Measurements from ENCODE around the gene RMI2. TPM values are rescaled to one million over a fixed set of nuclear protein-coding genes. Genes with fewer than 3 reads are reported as not detected.

RMI2 gene
- total RNA-seq, 1 donor from 2014 or later: 41.3 TPM

DNA sequence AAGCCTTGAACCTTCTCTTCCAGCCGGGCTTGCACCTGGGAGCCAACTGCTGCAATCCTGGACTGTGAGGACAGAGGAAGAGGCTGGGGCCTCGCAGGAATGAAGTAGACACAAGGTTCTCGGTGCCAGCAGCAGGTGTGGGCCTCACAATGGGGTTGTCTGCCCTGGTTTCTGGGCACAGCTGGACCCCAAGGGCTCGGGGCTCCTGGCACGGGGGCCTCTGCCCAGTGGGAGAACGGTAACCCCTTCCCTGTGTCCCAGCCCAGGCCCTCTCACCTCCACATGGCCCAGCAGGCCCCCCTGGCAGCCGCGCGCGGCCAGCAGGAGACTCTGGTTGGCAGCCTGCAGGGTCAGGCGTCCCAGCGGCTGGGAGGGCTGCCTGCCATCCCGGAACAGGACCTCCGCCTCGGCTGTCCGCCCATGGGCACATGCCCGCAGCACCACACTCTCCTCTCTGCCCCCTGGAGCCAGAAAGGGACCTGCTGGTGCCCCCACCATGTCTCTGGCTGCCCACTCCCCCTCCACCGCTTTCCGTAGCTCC is 46.9 kb downstream of the RMI2 start:
- TF ChIP-seq CTCF (conservative IDR thresholded peaks at IDR 0.05): no peak
- no peak for DNase-seq (ENCODE audit: extremely low spot score, unreplicated experiment)
- Mint-ChIP-seq H3K4me3 (no peak overlapping the region), H3K27me3 (no peaks in the 10 kb centered on the region), H3K4me1 (ENCODE audit: unreplicated experiment) (peaks cover 30% of the 10 kb centered on the region), H3K36me3 (no peaks in the 10 kb centered on the region), H3K27ac (no peak overlapping the region), H3K9me3 (no peaks in the 10 kb centered on the region)

DNA sequence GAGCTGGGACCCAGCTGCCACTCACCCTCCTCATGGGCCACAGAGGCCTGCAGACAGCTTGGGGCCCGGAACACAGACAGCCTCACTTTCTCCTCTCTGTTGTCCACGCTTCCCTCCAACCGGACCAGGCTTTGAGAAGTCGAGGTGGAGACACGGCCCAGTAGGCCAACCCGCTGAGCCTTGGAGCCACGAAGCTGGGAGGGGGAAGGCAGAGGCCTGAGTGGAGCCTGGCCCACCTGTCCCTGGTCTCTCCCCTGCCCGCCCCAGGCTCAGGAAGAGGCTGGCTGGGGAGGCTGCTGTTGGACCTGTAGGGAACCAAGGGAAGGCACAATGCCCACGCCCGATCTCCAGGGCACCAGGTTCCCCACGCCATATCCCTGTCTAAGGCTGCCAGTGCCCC is 48.1 kb downstream of the RMI2 start:
- H3K4me1 Mint-ChIP-seq (ENCODE audit: unreplicated experiment): peaks cover 27% of the 10 kb centered on the region
- no peaks in the 10 kb centered on the region for H3K9me3 Mint-ChIP-seq
- H3K27me3 Mint-ChIP-seq: no peaks in the 10 kb centered on the region
- no peak for DNase-seq (ENCODE audit: extremely low spot score, unreplicated experiment)
- H3K36me3 Mint-ChIP-seq: no peaks in the 10 kb centered on the region
- TF ChIP-seq CTCF (conservative IDR thresholded peaks at IDR 0.05): no peak
- no peak overlapping the region for H3K27ac Mint-ChIP-seq
- H3K4me3 Mint-ChIP-seq: no peak overlapping the region

DNA sequence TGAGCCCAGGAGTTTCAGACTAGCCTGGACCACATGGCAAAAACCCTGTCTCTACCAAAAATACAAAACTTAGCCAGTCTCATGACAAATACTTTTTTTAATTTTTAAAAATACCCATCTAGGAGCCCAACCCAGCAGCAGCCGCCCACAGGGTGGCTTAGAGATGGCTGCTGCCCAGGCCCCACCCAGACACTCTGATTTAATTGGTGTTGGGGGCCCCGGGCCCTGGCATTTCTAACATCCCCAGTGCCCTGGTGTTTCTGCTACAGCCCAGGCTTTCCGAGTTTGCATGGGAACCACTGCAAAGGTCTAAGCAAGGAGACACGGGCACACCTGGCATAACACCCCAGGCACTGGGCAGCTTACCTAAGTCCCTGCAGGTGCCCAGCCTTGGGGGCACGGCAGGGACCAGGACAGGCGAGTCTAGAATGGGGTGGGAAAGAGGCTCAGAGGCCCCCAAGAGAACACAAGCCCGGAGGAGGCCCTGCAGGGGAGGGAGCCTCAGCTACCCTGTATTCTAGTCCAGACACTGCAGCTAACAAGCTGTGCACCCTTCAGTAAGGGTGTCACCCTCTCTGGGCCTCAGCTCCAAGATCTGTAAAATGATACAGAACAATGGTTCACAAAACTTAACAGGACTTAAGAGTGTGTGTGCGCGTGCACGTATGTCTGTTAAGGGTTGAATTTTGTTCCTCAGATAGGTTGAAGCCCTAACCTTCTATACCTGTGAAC is 48.8 kb downstream of the RMI2 start:
- peaks cover 27% of the 10 kb centered on the region for H3K4me1 Mint-ChIP-seq (ENCODE audit: unreplicated experiment)
- H3K9me3 Mint-ChIP-seq: no peaks in the 10 kb centered on the region
- H3K27me3 Mint-ChIP-seq: no peaks in the 10 kb centered on the region
- H3K4me3 Mint-ChIP-seq: no peak overlapping the region
- H3K27ac Mint-ChIP-seq: no peak overlapping the region
- H3K36me3 Mint-ChIP-seq: no peaks in the 10 kb centered on the region
- DNase-seq (ENCODE audit: extremely low spot score, unreplicated experiment): no peak
- no peak for TF ChIP-seq CTCF (conservative IDR thresholded peaks at IDR 0.05)

DNA sequence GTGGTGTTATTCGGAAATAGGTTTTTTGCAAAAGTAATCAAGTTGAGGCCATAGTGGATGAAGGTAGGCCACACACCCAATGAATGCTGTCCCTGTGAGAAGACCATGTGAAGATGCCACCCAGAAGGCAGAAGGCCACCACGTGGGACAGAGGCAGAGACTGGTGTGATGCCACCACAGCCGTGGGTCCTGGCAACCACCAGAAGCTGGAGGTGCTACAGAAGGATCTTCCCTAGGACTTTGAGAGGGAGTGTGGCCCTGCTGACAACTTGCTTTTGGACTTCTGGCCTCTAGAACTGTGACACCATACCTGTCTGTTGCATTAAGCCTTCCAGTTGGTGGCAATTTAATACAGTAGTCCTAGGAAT is 49.3 kb downstream of the RMI2 start:
- H3K27ac Mint-ChIP-seq: no peak overlapping the region

GRCh38 chr16:11395008-11395948 is 50.0 kb downstream of the RMI2 start:
- no peaks in the 10 kb centered on the region for H3K9me3 Mint-ChIP-seq
- H3K4me1 Mint-ChIP-seq (ENCODE audit: unreplicated experiment): peaks cover 23% of the 10 kb centered on the region
- no peaks in the 10 kb centered on the region for H3K36me3 Mint-ChIP-seq
- TF ChIP-seq CTCF (conservative IDR thresholded peaks at IDR 0.05): no peak
- H3K27ac Mint-ChIP-seq: no peak overlapping the region
- no peaks in the 10 kb centered on the region for H3K27me3 Mint-ChIP-seq
- no peak for DNase-seq (ENCODE audit: extremely low spot score, unreplicated experiment)
- H3K4me3 Mint-ChIP-seq: no peak overlapping the region

More for the DNA sequence above, 49.3 kb downstream of the RMI2 start:
- Mint-ChIP-seq H3K4me3 (no peak overlapping the region), H3K9me3 (no peaks in the 10 kb centered on the region), H3K4me1 (ENCODE audit: unreplicated experiment) (peaks cover 26% of the 10 kb centered on the region), H3K36me3 (no peaks in the 10 kb centered on the region), H3K27me3 (no peaks in the 10 kb centered on the region)
- no peak for DNase-seq (ENCODE audit: extremely low spot score, unreplicated experiment)
- no peak for TF ChIP-seq CTCF (conservative IDR thresholded peaks at IDR 0.05)

Data from type B pancreatic cell (in vitro differentiated cells).